ENCODE measurements around the gene S100Z.
"Not testable (repeated sequence)": the region's sequence is repeated elsewhere in the genome, so short reads cannot be mapped to it uniquely, and the experiment has no call there.

The S100Z gene
- 0.04 to 2.8 (median 0.53) reads per million in 17 experiments for total RNA-seq

GRCh38 chr5:76849419-76850291 lies at the start of gene S100Z:
S100Z (plus strand) TSS chr5:76850014; CDS start chr5:76875360, 25,346 bp downstream.
- peak in 3 of 4 experiments; percentile 39 to 56 (median 48) for DNase-seq

- no peak for DNase-seq
Measured at GRCh38 chr5:76800579-76800978, 49.2 kb upstream of the S100Z start.

GRCh38 chr5:76801159-76801802 lies 48.5 kb upstream of the S100Z start:
- DNase-seq: no peak

- DNase-seq: no peak
Measured at GRCh38 chr5:76801803-76802195, 48.0 kb upstream of the S100Z start.

- no peak for DNase-seq
Measured at GRCh38 chr5:76804266-76804665, 45.5 kb upstream of the S100Z start.

- peak; percentile 61 to 90 (median 74) for DNase-seq
Measured at GRCh38 chr5:76805821-76806505, 43.9 kb upstream of the S100Z start.

GRCh38 chr5:76807296-76807695 lies 42.5 kb upstream of the S100Z start:
- DNase-seq: peak in 1 of 4 experiments; percentile 10

GRCh38 chr5:76808141-76808691 lies 41.6 kb upstream of the S100Z start:
- DNase-seq: no peak

GRCh38 chr5:76809141-76809540 lies 40.7 kb upstream of the S100Z start:
- no peak for DNase-seq

GRCh38 chr5:76810236-76810635 lies 39.6 kb upstream of the S100Z start:
- DNase-seq: no peak

- no peak for DNase-seq
Measured at GRCh38 chr5:76811214-76811613, 38.6 kb upstream of the S100Z start.

GRCh38 chr5:76812209-76812608 lies 37.6 kb upstream of the S100Z start:
- DNase-seq: not testable (repeated sequence)

GRCh38 chr5:76813982-76814562 lies 35.7 kb upstream of the S100Z start:
- no peak for DNase-seq

- DNase-seq: no peak
Measured at GRCh38 chr5:76816110-76816831, 33.5 kb upstream of the S100Z start.

GRCh38 chr5:76818844-76819831 lies 30.7 kb upstream of the S100Z start, which contains the start of gene F2RL1:
F2RL1 (plus strand) TSS chr5:76819030; CDS start chr5:76819183, 153 bp downstream.
- peak; percentile 48 to 75 (median 57) for DNase-seq

- peak in 2 of 4 experiments; percentile 5 to 9 for DNase-seq
Measured at GRCh38 chr5:76819851-76820525, 29.8 kb upstream of the S100Z start.

GRCh38 chr5:76820526-76820890 lies 29.3 kb upstream of the S100Z start:
- no peak for DNase-seq

GRCh38 chr5:76821136-76821535 lies 28.7 kb upstream of the S100Z start:
- no peak for DNase-seq

GRCh38 chr5:76822105-76822731 lies 27.6 kb upstream of the S100Z start:
- not testable (repeated sequence) for DNase-seq

Measured in suppressor macrophage (primary cell).